Mucosa of rectum (tissue), 2 donors: ENCODE data around the gene NAALADL2.

Experiments used
- H3K27ac ChIP-seq, 2 donors: one replicate each; pipeline ENCODE4 v1.7.0; 2013; ENCODE audit warnings: inconsistent platforms in 2 of 2, low read depth in 2 of 2, low read length in 2 of 2
- H3K27me3 ChIP-seq, 2 donors: one replicate each; pipeline ENCODE4 v1.7.0; 2013; ENCODE audit warnings: low read length in 2 of 2; ENCODE audit not compliant: control insufficient read depth in 2 of 2, insufficient read depth in 2 of 2
- H3K36me3 ChIP-seq, 2 donors: one replicate each; pipeline ENCODE4 v1.7.0; 2013; ENCODE audit warnings: low read length in 2 of 2; ENCODE audit not compliant: control insufficient read depth in 2 of 2, insufficient read depth in 2 of 2
- H3K4me1 ChIP-seq, 2 donors: one replicate each; pipeline ENCODE4 v1.7.0; 2013; ENCODE audit warnings: low read length in 2 of 2, mild to moderate bottlenecking in 1 of 2; ENCODE audit not compliant: control insufficient read depth in 2 of 2, insufficient read depth in 2 of 2
- H3K4me3 ChIP-seq, 2 donors: one replicate each; pipeline ENCODE4 v1.7.0; 2013; ENCODE audit warnings: low read length in 2 of 2
- H3K9ac ChIP-seq, 2 donors: one replicate each; pipeline ENCODE4 v1.7.0; 2013; ENCODE audit warnings: low read length in 2 of 2, low read depth in 1 of 2, mild to moderate bottlenecking in 1 of 2
- H3K9me3 ChIP-seq, 2 donors: one replicate each; pipeline ENCODE4 v1.7.0; 2013; ENCODE audit warnings: low read length in 2 of 2; ENCODE audit not compliant: control insufficient read depth in 2 of 2
- donor health status: healthy.
- donor health status: Normal muscosa, but diverticular disease.

The NAALADL2 gene

GRCh38 chr3:175233957-175234940 lies 375.1 kb downstream of the NAALADL2 start:
- Histone ChIP-seq H3K27ac (no peak overlapping the region), H3K4me3 (no peak overlapping the region), H3K4me1 (no peaks in the 10 kb centered on the region), H3K27me3 (no peaks in the 10 kb centered on the region), H3K9ac (no peak overlapping the region), H3K9me3 (no peaks in the 10 kb centered on the region), H3K36me3 (no peaks in the 10 kb centered on the region)

GRCh38 chr3:175238801-175239200 lies 379.7 kb downstream of the NAALADL2 start:
- no peaks in the 10 kb centered on the region for H3K4me1 ChIP-seq

GRCh38 chr3:175240921-175241320 lies 381.8 kb downstream of the NAALADL2 start:
- no peaks in the 10 kb centered on the region for H3K36me3 ChIP-seq
- no peak overlapping the region for H3K4me3 ChIP-seq
- no peak overlapping the region for H3K9ac ChIP-seq
- H3K9me3 ChIP-seq: no peaks in the 10 kb centered on the region
- H3K27ac ChIP-seq: no peak overlapping the region
- H3K27me3 ChIP-seq: no peaks in the 10 kb centered on the region
- no peaks in the 10 kb centered on the region for H3K4me1 ChIP-seq

More at GRCh38 chr3:175238801-175239200, 379.7 kb downstream of the NAALADL2 start:
- Histone ChIP-seq H3K9me3 (no peaks in the 10 kb centered on the region), H3K4me3 (no peak overlapping the region), H3K9ac (no peak overlapping the region), H3K36me3 (no peaks in the 10 kb centered on the region), H3K27me3 (no peaks in the 10 kb centered on the region), H3K27ac (no peak overlapping the region)

GRCh38 chr3:175242243-175242642 lies 383.1 kb downstream of the NAALADL2 start:
- Histone ChIP-seq H3K9me3 (no peaks in the 10 kb centered on the region), H3K9ac (no peak overlapping the region), H3K27me3 (no peaks in the 10 kb centered on the region), H3K36me3 (no peaks in the 10 kb centered on the region), H3K4me3 (no peak overlapping the region), H3K27ac (no peak overlapping the region), H3K4me1 (no peaks in the 10 kb centered on the region)

GRCh38 chr3:175246234-175246633 lies 387.1 kb downstream of the NAALADL2 start:
- Histone ChIP-seq H3K4me1 (no peaks in the 10 kb centered on the region), H3K9me3 (no peaks in the 10 kb centered on the region), H3K9ac (no peak overlapping the region), H3K27ac (no peak overlapping the region), H3K27me3 (no peaks in the 10 kb centered on the region), H3K36me3 (no peaks in the 10 kb centered on the region), H3K4me3 (no peak overlapping the region)

- no peak overlapping the region for H3K27ac ChIP-seq
- no peak overlapping the region for H3K9ac ChIP-seq
- no peak overlapping the region for H3K4me3 ChIP-seq
- no peaks in the 10 kb centered on the region for H3K36me3 ChIP-seq
- no peaks in the 10 kb centered on the region for H3K27me3 ChIP-seq
- no peaks in the 10 kb centered on the region for H3K9me3 ChIP-seq
- H3K4me1 ChIP-seq: no peaks in the 10 kb centered on the region
These were observed 387.6 kb downstream of the NAALADL2 start for GRCh38 chr3:175246766-175247165.

- H3K4me1 ChIP-seq: no peaks in the 10 kb centered on the region
- H3K36me3 ChIP-seq: no peaks in the 10 kb centered on the region
- no peak overlapping the region for H3K4me3 ChIP-seq
- no peaks in the 10 kb centered on the region for H3K27me3 ChIP-seq
- no peaks in the 10 kb centered on the region for H3K9me3 ChIP-seq
- H3K9ac ChIP-seq: no peak overlapping the region
- no peak overlapping the region for H3K27ac ChIP-seq
These were observed 388.5 kb downstream of the NAALADL2 start for GRCh38 chr3:175247629-175248028.

DNA sequence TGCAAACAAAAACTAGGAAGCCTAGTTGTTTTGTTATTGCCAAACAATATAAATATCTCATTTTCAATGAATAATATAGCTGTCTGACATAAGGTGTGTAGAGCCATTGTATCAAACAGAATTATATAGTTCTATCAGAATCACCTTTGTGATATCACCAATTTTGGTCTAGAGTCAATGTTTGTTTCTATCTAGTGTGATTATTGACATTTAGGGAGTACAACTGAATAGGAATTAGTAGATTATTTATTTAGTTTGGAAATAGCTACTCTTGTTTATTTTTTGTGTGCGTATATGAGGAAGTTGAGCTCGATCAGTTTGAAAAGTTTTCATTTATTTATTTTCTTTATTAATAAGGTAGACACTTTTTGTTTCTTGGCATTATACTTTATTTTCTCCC lies 389.7 kb downstream of the NAALADL2 start:
- Histone ChIP-seq H3K36me3 (no peaks in the 10 kb centered on the region), H3K27ac (no peak overlapping the region), H3K27me3 (no peaks in the 10 kb centered on the region), H3K9me3 (no peaks in the 10 kb centered on the region), H3K9ac (no peak overlapping the region), H3K4me3 (no peak overlapping the region), H3K4me1 (no peaks in the 10 kb centered on the region)

GRCh38 chr3:175255698-175256097 lies 396.6 kb downstream of the NAALADL2 start:
- H3K4me3 ChIP-seq: no peak overlapping the region
- H3K9ac ChIP-seq: no peak overlapping the region
- no peaks in the 10 kb centered on the region for H3K4me1 ChIP-seq
- no peaks in the 10 kb centered on the region for H3K36me3 ChIP-seq
- H3K27ac ChIP-seq: no peak overlapping the region
- no peaks in the 10 kb centered on the region for H3K27me3 ChIP-seq
- no peaks in the 10 kb centered on the region for H3K9me3 ChIP-seq

- Histone ChIP-seq H3K27me3 (no peaks in the 10 kb centered on the region), H3K9me3 (no peaks in the 10 kb centered on the region), H3K36me3 (no peaks in the 10 kb centered on the region)
These were observed 398.0 kb downstream of the NAALADL2 start for GRCh38 chr3:175257123-175257522.

More at GRCh38 chr3:175257123-175257522, 398.0 kb downstream of the NAALADL2 start:
- H3K9ac ChIP-seq: no peak overlapping the region
- H3K4me1 ChIP-seq: no peaks in the 10 kb centered on the region
- no peak overlapping the region for H3K27ac ChIP-seq
- no peak overlapping the region for H3K4me3 ChIP-seq
